ENCODE measurements around the gene LLGL2. TPM values are rescaled to one million over a fixed set of nuclear protein-coding genes. Genes with fewer than 3 reads are reported as not detected.

Gene LLGL2
- total RNA-seq, 2 experiments from 2014 or later, result 12.6 to 21.6 TPM

DNA sequence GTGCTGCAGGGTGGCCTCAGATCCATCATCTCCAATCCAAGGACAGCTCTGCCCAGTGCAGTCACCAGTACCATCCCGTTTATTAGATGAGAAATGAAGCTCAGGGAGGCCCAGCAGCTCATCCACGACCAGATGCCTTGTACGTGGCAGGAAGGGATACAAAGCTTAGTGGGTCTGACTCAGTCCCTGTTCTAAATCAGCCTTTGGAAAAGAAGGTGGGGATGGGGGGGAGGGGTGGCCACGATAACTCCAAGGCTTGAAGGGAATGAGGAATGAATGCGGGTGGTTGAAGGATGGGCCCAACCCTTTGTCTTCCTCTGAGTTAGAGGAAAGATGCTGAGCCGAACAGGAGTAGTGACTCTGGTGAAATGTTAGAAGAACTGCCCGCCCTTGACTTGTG is 25.8 kb downstream of the LLGL2 start:
- H3K9me2 ChIP-seq (ENCODE audit: insufficient read depth, low read length), result no peaks in the 10 kb centered on the region
- POLR2A ChIA-PET, result interaction anchor here (0.5 to 1.5 kb wide), 3 partner anchors 14 to 94 kb away, joined by 3 to 5 read pairs (median 4); no protein-coding TSS in a partner anchor
- intact Hi-C loops (cut with micrococcal nuclease; ENCODE audit: unreplicated experiment), result no loop called here
- CTCF ChIA-PET (ENCODE audit: unreplicated experiment), result interaction anchor here (0.6 kb wide), 1 partner anchor 53 kb away, joined by 3 read pairs; no protein-coding TSS in a partner anchor
- no peak overlapping the region for H3K27ac ChIP-seq (ENCODE audit: low read depth, low read length, poor library complexity, severe bottlenecking)
- H3K36me3 ChIP-seq (ENCODE audit: insufficient read depth, low read length), result no peaks in the 10 kb centered on the region
- no peaks in the 10 kb centered on the region for H3K9me3 ChIP-seq (ENCODE audit: low read length)
- H2AFZ ChIP-seq (ENCODE audit: low read length), result no peak overlapping the region
- DNase-seq (ENCODE audit: low spot score), result no peak
- no peaks in the 10 kb centered on the region for H3K4me1 ChIP-seq (ENCODE audit: insufficient read depth, low read length, poor library complexity, severe bottlenecking)
- TF ChIP-seq, protein P1, sequence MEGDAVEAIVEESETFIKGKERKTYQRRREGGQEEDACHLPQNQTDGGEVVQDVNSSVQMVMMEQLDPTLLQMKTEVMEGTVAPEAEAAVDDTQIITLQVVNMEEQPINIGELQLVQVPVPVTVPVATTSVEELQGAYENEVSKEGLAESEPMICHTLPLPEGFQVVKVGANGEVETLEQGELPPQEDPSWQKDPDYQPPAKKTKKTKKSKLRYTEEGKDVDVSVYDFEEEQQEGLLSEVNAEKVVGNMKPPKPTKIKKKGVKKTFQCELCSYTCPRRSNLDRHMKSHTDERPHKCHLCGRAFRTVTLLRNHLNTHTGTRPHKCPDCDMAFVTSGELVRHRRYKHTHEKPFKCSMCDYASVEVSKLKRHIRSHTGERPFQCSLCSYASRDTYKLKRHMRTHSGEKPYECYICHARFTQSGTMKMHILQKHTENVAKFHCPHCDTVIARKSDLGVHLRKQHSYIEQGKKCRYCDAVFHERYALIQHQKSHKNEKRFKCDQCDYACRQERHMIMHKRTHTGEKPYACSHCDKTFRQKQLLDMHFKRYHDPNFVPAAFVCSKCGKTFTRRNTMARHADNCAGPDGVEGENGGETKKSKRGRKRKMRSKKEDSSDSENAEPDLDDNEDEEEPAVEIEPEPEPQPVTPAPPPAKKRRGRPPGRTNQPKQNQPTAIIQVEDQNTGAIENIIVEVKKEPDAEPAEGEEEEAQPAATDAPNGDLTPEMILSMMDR (conservative IDR thresholded peaks at IDR 0.05; ENCODE audit: low read length), result no peak
- TF ChIP-seq EZH2phosphoT487 (IDR thresholded peaks at IDR 0.05; ENCODE audit: borderline replicate concordance, low read depth, low read length), result no peak
- no peak overlapping the region for H3K4me3 ChIP-seq (ENCODE audit: low read depth, low read length, poor library complexity, severe bottlenecking)
- H3K79me2 ChIP-seq (ENCODE audit: insufficient read depth, low read depth, low read length), result no peaks in the 10 kb centered on the region
- H4K20me1 ChIP-seq (ENCODE audit: insufficient read depth, low read length), result no peaks in the 10 kb centered on the region
- no TSS peak for BruUV-seq (replicated peaks)
- H3K4me2 ChIP-seq (ENCODE audit: low read length), result no peak overlapping the region

DNA sequence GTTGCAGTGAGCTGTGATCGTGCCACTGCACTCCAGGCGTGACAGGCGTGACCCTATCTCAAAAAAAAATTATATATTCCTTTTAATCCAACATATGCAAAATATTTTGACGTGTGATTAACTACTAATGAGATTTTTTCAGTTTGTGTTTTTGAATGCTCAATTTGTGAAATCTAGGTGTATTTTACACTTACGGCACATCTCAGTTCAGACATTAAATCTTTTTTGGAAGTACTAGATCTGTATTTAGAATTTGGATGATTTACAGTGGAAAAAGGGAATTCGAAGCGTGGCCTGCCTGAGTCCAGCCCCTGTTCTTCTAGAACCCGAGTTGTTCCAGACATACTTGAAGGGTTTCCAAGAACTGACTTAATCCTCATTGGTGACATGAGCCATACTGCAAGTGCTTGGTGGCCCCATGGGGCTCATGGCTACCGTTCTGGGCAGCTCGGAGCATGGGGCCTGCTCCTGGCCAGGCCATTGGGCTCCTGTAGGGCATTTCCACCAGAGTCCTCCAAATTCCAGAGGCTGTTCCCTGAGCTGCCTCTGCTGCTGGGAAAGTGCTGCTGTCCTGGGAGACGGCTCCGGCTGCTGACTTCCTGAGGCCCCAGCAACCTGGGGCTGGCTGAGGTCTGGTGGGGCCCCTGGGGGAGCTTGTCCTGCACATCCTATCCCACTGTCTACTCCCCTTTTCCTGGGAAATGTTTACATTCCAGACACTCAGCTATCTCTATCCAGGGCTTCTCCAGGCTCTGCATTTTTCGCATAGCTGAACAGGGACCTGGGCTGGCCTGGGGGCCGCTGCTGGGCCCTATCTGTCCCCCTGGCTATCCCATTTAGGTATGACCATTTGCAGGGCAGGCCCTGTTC is 27.2 kb downstream of the LLGL2 start:
- no TSS peak for BruUV-seq (replicated peaks)
- Histone ChIP-seq H3K27ac (ENCODE audit: low read depth, low read length, poor library complexity, severe bottlenecking) (no peak overlapping the region), H3K36me3 (ENCODE audit: insufficient read depth, low read length) (no peaks in the 10 kb centered on the region), H3K4me2 (ENCODE audit: low read length) (no peak overlapping the region), H2AFZ (ENCODE audit: low read length) (no peak overlapping the region), H3K9me3 (ENCODE audit: low read length) (no peaks in the 10 kb centered on the region), H4K20me1 (ENCODE audit: insufficient read depth, low read length) (no peaks in the 10 kb centered on the region), H3K4me1 (ENCODE audit: insufficient read depth, low read length, poor library complexity, severe bottlenecking) (no peaks in the 10 kb centered on the region), H3K79me2 (ENCODE audit: insufficient read depth, low read depth, low read length) (no peaks in the 10 kb centered on the region), H3K9me2 (ENCODE audit: insufficient read depth, low read length) (no peaks in the 10 kb centered on the region), H3K4me3 (ENCODE audit: low read depth, low read length, poor library complexity, severe bottlenecking) (no peak overlapping the region)
- ChIA-PET POLR2A (interaction anchor here (0.9 to 1.5 kb wide), 2 partner anchors 15 to 256 kb away, joined by 3 to 4 read pairs; no protein-coding TSS in a partner anchor), CTCF (ENCODE audit: unreplicated experiment) (interaction anchor here (0.6 kb wide), 1 partner anchor 574 kb away, joined by 10 read pairs; no protein-coding TSS in a partner anchor)
- DNase-seq (ENCODE audit: low spot score), result no peak
- TF ChIP-seq EZH2phosphoT487 (IDR thresholded peaks at IDR 0.05; ENCODE audit: borderline replicate concordance, low read depth, low read length), result no peak
- TF ChIP-seq, protein P1 (conservative IDR thresholded peaks at IDR 0.05; ENCODE audit: low read length), result no peak
- intact Hi-C loops (cut with micrococcal nuclease; ENCODE audit: unreplicated experiment), result no loop called here
